A549 (cell line): ENCODE results near the gene LIN28A. TPM values are rescaled to one million over a fixed set of nuclear protein-coding genes. Genes with fewer than 3 reads are reported as not detected.
A peak's percentile ranks its signal among the peaks of the same experiment; 100 is the strongest.

Experiments used
- ATAC-seq, 2 experiments: fragments of 200-7000 bp in 1 of 2; fragments of >200 bp in 1 of 2; cut with Nextera tagmentation in 1 of 2; cut with Tn5 transposase in 1 of 2; 3 replicates each; pipeline versions ENCODE4 v1.8.0 to v1.9.1; 2018 to 2020; ENCODE audit warnings: mild to moderate bottlenecking in 1 of 2, moderate library complexity in 1 of 2
- CTCF ChIA-PET: fragments of 300-600 bp; sonication (Branson Sonifier 250); formaldehyde crosslinking; extraction: SDS; loops from one replicate; lab custom pipeline; 2021; ENCODE audit warnings: antibody characterized with exemption, inconsistent platforms; lab: Yijun Ruan, JAX
- POLR2A ChIA-PET: fragments of 350-600 bp; formaldehyde crosslinking; extraction: SDS; loops from one replicate; lab custom pipeline; 2021; ENCODE audit warnings: antibody characterized with exemption, inconsistent platforms; lab: Yijun Ruan, JAX
- DNase-seq, 2 experiments: peaks; one replicate each; pipeline versions ENCODE4 v3.0.0 to v3.0.0-alpha.2; 2011 to 2016; ENCODE audit warnings: low read depth in 1 of 2, low spot score in 1 of 2
- FAIRE-seq: peaks from 2 replicates; lab custom pipeline; 2011; peaks lifted over from hg19 to GRCh38; lab: Jason Lieb, UNC
- H3K27ac ChIP-seq, 2 experiments: fragments of >200 bp; sonication (Bioruptor Twin); formaldehyde crosslinking; 3 replicates each; pipeline ENCODE4 v1.5.1; 2016 to 2017
- H3K4me1 ChIP-seq: fragments of >200 bp; sonication (Bioruptor Twin); formaldehyde crosslinking; 3 replicates; pipeline ENCODE4 v1.6.1; 2016
- H3K4me2 ChIP-seq: fragments of >200 bp; sonication (Bioruptor Twin); formaldehyde crosslinking; 3 replicates; pipeline ENCODE4 v1.6.1; 2016
- H3K4me3 ChIP-seq: fragments of >200 bp; sonication (Bioruptor Twin); formaldehyde crosslinking; 3 replicates; pipeline ENCODE4 v1.5.1; 2016
- H3K9me3 ChIP-seq: fragments of >200 bp; sonication (Bioruptor Twin); formaldehyde crosslinking; 3 replicates; pipeline ENCODE4 v1.6.1; 2016
- BCL3 ChIP-seq: fragments of >200 bp; sonication (Bioruptor Twin); formaldehyde crosslinking; IDR thresholded peaks from 3 replicates; pipeline ENCODE4 v1.6.1; 2016
- FOSL2 ChIP-seq, 2 experiments: fragments of 450-650 bp in 1 of 2; fragments of >200 bp in 1 of 2; sonication (Bioruptor Twin) in 1 of 2; formaldehyde crosslinking; IDR thresholded peaks; 2 replicates each; pipeline versions ENCODE4 v1.5.0 to v1.6.1; 2016 to 2020; ENCODE audit warnings: mild to moderate bottlenecking in 1 of 2, moderate library complexity in 1 of 2
- FOXS1 ChIP-seq: fragments of 250-450 bp; sonication (Bioruptor Pico); IDR thresholded peaks from 2 replicates; pipeline ENCODE4 v1.5.0; 2020; ENCODE audit warnings: mild to moderate bottlenecking, moderate library complexity
- GATA3 ChIP-seq: IDR thresholded peaks from 2 replicates; pipeline ENCODE4 v1.6.1; 2012; ENCODE audit warnings: borderline replicate concordance
- HES2 ChIP-seq: fragments of >200 bp; sonication (Bioruptor Twin); formaldehyde crosslinking; IDR thresholded peaks from 2 replicates; pipeline ENCODE4 v1.6.1; 2016
- MYC ChIP-seq: IDR thresholded peaks from 2 replicates; pipeline ENCODE4 v1.6.1; 2012; ENCODE audit warnings: mild to moderate bottlenecking, inconsistent platforms, low read length, improper control_type of control experiment, borderline replicate concordance
- NPAS2 ChIP-seq: fragments of 250-450 bp; sonication (Bioruptor Pico); IDR thresholded peaks from 2 replicates; pipeline ENCODE4 v1.8.0; 2022; ENCODE audit warnings: mild to moderate bottlenecking, moderate library complexity, borderline replicate concordance
- NR3C1 ChIP-seq: fragments of >200 bp; sonication (Bioruptor Twin); formaldehyde crosslinking; IDR thresholded peaks from 3 replicates; pipeline ENCODE4 v1.6.1; 2017
- RAD21 ChIP-seq, 2 experiments: fragments of >200 bp in 1 of 2; sonication (Bioruptor Twin) in 1 of 2; formaldehyde crosslinking in 1 of 2; IDR thresholded peaks in 1 of 2; conservative IDR thresholded peaks in 1 of 2; 2 replicates in 1 of 2; 3 replicates in 1 of 2; pipeline ENCODE4 v1.6.1; 2012 to 2018; ENCODE audit warnings: inconsistent platforms in 1 of 2
- RARB ChIP-seq: fragments of 250-450 bp; sonication (Bioruptor Pico); IDR thresholded peaks from 2 replicates; pipeline ENCODE4 v1.8.0; 2021; ENCODE audit warnings: mild to moderate bottlenecking, moderate library complexity
- SMC3 ChIP-seq: fragments of >200 bp; sonication (Bioruptor Twin); formaldehyde crosslinking; IDR thresholded peaks from 3 replicates; pipeline ENCODE4 v1.6.1; 2018; ENCODE audit warnings: inconsistent platforms
- TFCP2L1 ChIP-seq: fragments of 250-450 bp; sonication (Bioruptor Pico); IDR thresholded peaks from 2 replicates; pipeline ENCODE4 v1.5.0; 2021; ENCODE audit warnings: mild to moderate bottlenecking
- ZSCAN20 ChIP-seq: fragments of 250-450 bp; sonication (Bioruptor Pico); IDR thresholded peaks from 2 replicates; pipeline ENCODE4 v1.8.0; 2022; ENCODE audit warnings: mild to moderate bottlenecking, moderate library complexity
- WGBS: methylation state at CpG from one replicate; pipeline ENCODE4 v1.1.6; 2017; ENCODE audit errors: missing lambda C conversion rate; 5-methylcytosine and 5-hydroxymethylcytosine counted together
- polyA plus RNA-seq, 4 experiments: library from polyadenylated mRNA; depleted of rRNA in 3 of 4; stranded (reverse); fragments of >200 nt; fragmentation: RNase III in 1 of 4; extraction: RNeasy Plus Mini Kit Qiagen cat#74134 plus additional on column Dnase treatment in 1 of 4; gene quantifications; 2 replicates in 3 of 4; 3 replicates in 1 of 4; pipeline ENCODE4 v1.2.3, GENCODE V29; 2011 to 2017
- TF ChIP-seq, protein P1 (sequence below): IDR thresholded peaks from 2 replicates; pipeline ENCODE4 v1.6.1; 2012
- TF ChIP-seq, protein P2 (sequence below): fragments of >200 bp; sonication (Bioruptor Twin); formaldehyde crosslinking; IDR thresholded peaks from 3 replicates; pipeline ENCODE4 v1.5.1; 2016
- TF ChIP-seq, protein P3 (sequence below): fragments of 250-450 bp; sonication (Bioruptor Pico); IDR thresholded peaks from 2 replicates; pipeline ENCODE4 v1.5.0; 2021; ENCODE audit warnings: mild to moderate bottlenecking, moderate library complexity, borderline replicate concordance
- TF ChIP-seq, protein P4 (sequence below): fragments of 450-650 bp; IDR thresholded peaks from 2 replicates; pipeline ENCODE4 v1.6.1; 2014; ENCODE audit warnings: antibody characterized with exemption

The LIN28A gene
- polyA plus RNA-seq, 2 of the 4 experiments (the other 2 are of a cell fraction), result 0.03 to 0.04 TPM

DNA sequence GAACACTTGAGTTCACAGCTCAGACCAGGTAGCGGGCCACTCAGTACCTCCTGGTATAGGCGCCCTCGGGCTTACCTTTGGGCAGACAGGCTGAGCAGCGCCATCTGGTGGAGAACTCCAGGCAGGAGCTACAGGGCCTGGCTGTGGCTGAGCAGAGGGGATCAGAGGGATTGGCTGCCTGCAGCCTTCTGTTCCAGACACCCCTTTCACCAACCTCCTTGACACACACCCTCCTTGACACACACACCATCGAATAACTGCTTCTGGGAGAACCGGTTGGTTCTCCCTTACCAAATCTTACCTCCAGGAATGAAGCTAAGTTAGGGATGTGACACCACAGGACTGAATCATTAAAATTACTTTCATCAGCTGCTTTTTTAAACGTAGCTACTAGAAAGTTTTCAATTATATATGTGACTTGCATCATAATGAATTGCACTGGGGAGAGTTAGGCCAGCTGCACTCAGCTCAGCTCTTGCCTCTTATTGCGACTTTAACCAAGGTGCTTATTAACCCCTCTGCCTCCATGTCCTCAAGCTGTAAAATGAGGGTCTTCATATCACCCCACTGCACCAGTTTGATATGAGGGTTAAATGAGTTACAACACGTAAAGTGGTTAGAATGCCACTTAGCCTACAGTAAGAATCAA, 6.6 kb downstream of the LIN28A start:
- Histone ChIP-seq H3K4me1 (peaks cover 5% of the 10 kb centered on the region; the same call in 1 of the 3 replicates), H3K4me3 (no peak overlapping the region), H3K9me3 (no peaks in the 10 kb centered on the region), H3K27ac (no peak overlapping the region), H3K4me2 (no peak overlapping the region)
- DNase-seq (peak; percentile 70 to 71), FAIRE-seq (no peak), ATAC-seq (peak; percentile 96 to 99)
- TF ChIP-seq RARB, result no peak
- no peak for TF ChIP-seq NPAS2 (CRISPR knock-in tag)
- no peak for TF ChIP-seq ZSCAN20 (CRISPR knock-in tag)
- no peak for TF ChIP-seq TFCP2L1 (CRISPR knock-in tag)
- TF ChIP-seq, protein P1, sequence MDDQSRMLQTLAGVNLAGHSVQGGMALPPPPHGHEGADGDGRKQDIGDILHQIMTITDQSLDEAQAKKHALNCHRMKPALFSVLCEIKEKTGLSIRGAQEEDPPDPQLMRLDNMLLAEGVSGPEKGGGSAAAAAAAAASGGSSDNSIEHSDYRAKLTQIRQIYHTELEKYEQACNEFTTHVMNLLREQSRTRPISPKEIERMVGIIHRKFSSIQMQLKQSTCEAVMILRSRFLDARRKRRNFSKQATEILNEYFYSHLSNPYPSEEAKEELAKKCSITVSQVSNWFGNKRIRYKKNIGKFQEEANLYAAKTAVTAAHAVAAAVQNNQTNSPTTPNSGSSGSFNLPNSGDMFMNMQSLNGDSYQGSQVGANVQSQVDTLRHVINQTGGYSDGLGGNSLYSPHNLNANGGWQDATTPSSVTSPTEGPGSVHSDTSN, result no peak
- TF ChIP-seq, protein P2, sequence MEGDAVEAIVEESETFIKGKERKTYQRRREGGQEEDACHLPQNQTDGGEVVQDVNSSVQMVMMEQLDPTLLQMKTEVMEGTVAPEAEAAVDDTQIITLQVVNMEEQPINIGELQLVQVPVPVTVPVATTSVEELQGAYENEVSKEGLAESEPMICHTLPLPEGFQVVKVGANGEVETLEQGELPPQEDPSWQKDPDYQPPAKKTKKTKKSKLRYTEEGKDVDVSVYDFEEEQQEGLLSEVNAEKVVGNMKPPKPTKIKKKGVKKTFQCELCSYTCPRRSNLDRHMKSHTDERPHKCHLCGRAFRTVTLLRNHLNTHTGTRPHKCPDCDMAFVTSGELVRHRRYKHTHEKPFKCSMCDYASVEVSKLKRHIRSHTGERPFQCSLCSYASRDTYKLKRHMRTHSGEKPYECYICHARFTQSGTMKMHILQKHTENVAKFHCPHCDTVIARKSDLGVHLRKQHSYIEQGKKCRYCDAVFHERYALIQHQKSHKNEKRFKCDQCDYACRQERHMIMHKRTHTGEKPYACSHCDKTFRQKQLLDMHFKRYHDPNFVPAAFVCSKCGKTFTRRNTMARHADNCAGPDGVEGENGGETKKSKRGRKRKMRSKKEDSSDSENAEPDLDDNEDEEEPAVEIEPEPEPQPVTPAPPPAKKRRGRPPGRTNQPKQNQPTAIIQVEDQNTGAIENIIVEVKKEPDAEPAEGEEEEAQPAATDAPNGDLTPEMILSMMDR, result peak; percentile 75
- no peak for TF ChIP-seq MYC
- peak; percentile 65 for TF ChIP-seq SMC3
- TF ChIP-seq RAD21 (conservative IDR thresholded peaks at IDR 0.05 in 1 of 2, IDR thresholded peaks at IDR 0.05 in 1 of 2), result peak; percentile 64 to 74
- TF ChIP-seq, protein P3, sequence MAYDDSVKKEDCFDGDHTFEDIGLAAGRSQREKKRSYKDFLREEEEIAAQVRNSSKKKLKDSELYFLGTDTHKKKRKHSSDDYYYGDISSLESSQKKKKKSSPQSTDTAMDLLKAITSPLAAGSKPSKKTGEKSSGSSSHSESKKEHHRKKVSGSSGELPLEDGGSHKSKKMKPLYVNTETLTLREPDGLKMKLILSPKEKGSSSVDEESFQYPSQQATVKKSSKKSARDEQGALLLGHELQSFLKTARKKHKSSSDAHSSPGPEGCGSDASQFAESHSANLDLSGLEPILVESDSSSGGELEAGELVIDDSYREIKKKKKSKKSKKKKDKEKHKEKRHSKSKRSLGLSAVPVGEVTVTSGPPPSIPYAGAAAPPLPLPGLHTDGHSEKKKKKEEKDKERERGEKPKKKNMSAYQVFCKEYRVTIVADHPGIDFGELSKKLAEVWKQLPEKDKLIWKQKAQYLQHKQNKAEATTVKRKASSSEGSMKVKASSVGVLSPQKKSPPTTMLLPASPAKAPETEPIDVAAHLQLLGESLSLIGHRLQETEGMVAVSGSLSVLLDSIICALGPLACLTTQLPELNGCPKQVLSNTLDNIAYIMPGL (CRISPR knock-in tag), result no peak
- WGBS, result 13% methylated on average over 8 of the region's 9 CpGs
- POLR2A ChIA-PET, result interaction anchor here (1.5 kb wide), 1 partner anchor 15 kb away, joined by 7 read pairs; the partner anchor contains the start of gene DHDDS
- CTCF ChIA-PET, result interaction anchor here (0.5 to 6.5 kb wide), 51 partner anchors 8 to 456 kb away, joined by 3 to 47 read pairs (median 4); partner anchors contain the start of genes DHDDS and SH3BGRL3

DNA sequence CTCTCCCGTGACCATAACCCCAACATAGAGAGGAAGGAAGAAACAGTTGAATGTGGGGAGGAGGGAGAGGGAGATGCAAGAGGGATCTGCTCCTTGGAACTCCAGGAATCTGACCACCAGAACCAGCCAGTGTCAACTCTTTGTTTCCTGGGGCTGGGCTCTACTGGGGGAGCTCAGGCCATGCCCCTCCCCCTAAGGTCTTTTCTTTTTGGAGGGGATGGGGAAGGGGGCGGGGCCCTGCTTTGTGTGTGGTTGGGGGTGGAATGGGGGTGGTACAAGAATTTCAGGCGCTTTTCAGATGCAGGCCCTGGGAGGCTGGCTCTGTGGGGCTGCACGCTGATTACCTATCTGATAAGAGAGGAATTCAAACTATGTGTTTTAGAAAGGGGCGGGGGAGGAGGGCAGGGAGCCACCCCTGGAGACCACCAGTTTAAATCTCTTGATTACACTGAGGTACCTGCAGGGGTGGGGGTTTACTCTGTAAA, 8.3 kb downstream of the LIN28A start:
- DNase-seq, result no peak
- FAIRE-seq, result no peak
- peaks cover 5% of the 10 kb centered on the region; the same call in 1 of the 3 replicates for H3K4me1 ChIP-seq
- no peaks in the 10 kb centered on the region for H3K9me3 ChIP-seq
- no peak overlapping the region for H3K27ac ChIP-seq
- ATAC-seq, result no peak
- CTCF ChIA-PET, result interaction anchor here (0.6 to 6.5 kb wide), 3 partner anchors 133 to 315 kb away, joined by 3 to 46 read pairs (median 5); no protein-coding TSS in a partner anchor
- no peak overlapping the region for H3K4me3 ChIP-seq
- no peak for TF ChIP-seq NPAS2 (CRISPR knock-in tag)
- no peak for TF ChIP-seq GATA3
- TF ChIP-seq FOXS1 (CRISPR knock-in tag), result no peak
- no peak for TF ChIP-seq FOSL2 (IDR thresholded peaks at IDR 0.05)
- TF ChIP-seq FOSL2 (CRISPR knock-in tag; IDR thresholded peaks at IDR 0.05), result no peak
- TF ChIP-seq, all 56 proteins: peak for 0
- POLR2A ChIA-PET, result no interaction called here
- no peak overlapping the region for H3K4me2 ChIP-seq
- WGBS, result 49% methylated on average over 3 of the region's 5 CpGs

GRCh38 chr1:26419494-26419893, 8.9 kb downstream of the LIN28A start:
- H3K27ac ChIP-seq, result no peak overlapping the region
- H3K4me3 ChIP-seq, result no peak overlapping the region
- peaks cover 5% of the 10 kb centered on the region; the same call in 1 of the 3 replicates for H3K4me1 ChIP-seq
- H3K4me2 ChIP-seq, result no peak overlapping the region
- ATAC-seq, result no peak
- no peak for DNase-seq
- CTCF ChIA-PET, result interaction anchor here (0.6 to 6.5 kb wide), 6 partner anchors 9 to 316 kb away, joined by 3 to 46 read pairs (median 4); partner anchors contain the start of gene LIN28A
- WGBS, result 81% methylated on average over 2 of the region's 2 CpGs
- FAIRE-seq, result no peak
- POLR2A ChIA-PET, result no interaction called here
- no peaks in the 10 kb centered on the region for H3K9me3 ChIP-seq
- no peak for TF ChIP-seq BCL3
- TF ChIP-seq, protein P3 (CRISPR knock-in tag), result no peak
- TF ChIP-seq, protein P4, sequence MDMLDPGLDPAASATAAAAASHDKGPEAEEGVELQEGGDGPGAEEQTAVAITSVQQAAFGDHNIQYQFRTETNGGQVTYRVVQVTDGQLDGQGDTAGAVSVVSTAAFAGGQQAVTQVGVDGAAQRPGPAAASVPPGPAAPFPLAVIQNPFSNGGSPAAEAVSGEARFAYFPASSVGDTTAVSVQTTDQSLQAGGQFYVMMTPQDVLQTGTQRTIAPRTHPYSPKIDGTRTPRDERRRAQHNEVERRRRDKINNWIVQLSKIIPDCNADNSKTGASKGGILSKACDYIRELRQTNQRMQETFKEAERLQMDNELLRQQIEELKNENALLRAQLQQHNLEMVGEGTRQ, result no peak
- TF ChIP-seq, protein P2, result no peak
- no peak for TF ChIP-seq HES2
- TF ChIP-seq NR3C1, result no peak
